ENCODE measurements around the gene NRF1. TPM values are rescaled to one million over a fixed set of nuclear protein-coding genes. Genes with fewer than 3 reads are reported as not detected.

NRF1 gene
- total RNA-seq: 12.6 and 18.8 TPM in 2 replicates

DNA sequence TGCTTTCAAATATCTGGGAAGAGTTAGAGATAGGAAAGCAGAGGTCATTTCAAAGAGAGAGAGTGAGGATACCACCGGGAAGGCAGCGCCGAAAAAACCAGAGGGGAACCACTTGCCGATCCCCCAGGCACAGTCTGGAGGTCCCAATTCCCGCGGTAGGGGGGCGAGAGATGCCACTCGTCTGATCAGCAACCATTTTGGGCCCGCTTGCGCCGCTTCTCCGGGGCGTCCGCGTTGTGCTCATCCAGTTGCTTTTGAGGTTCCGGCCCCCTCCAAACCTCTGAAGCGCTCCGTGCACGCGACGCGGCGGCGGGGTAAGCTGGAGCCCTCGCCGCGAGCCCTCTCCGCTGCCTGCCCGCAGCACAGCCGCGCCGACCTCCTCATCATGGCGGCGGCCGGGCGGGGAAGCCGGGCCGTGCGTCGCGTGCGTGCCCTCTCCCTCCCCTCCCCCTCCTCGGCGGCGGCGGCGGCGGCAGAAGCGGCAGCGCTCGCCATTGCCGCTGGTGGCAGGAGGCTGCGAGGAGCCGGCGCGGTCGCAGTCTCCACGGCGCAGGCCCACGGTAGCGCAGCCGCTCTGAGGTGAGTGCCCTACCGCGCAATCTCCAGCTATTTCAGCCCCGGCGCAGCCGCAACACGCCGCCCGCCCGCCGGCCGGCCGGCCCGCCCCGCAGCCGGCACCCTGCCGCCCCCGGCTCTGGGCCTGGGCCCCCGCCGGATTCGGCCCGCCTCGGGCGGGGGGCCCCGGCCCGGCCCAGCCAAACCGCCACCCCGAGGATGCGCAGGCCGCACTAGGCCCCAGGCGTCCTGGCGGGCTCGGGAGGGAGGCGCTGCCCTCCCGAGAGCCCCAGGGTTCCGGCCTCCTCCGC is at the start of gene NRF1:
Gene NRF1 (plus strand): TSS at position 475 of the 866 bp plus-strand sequence. CDS start 45,632 bp downstream, outside the sequence.

Other genes starting within 250 kb of the NRF1 start
- 9.6 and 26.7 TPM in 2 replicates for gene STRIP2, start 177.3 kb upstream of the NRF1 start, total RNA-seq
- gene SMKR1, start 109.2 kb upstream of the NRF1 start, total RNA-seq: 0.43 and 2.4 TPM in 2 replicates